T47D (cell line): Measurements from ENCODE around the gene URI1.
"Not testable (repeated sequence)": the region's sequence is repeated elsewhere in the genome, so short reads cannot be mapped to it uniquely, and the experiment has no call there.

Experiments
- DNase-seq, 2 experiments: peaks; one replicate each; pipeline versions ENCODE4 v3.0.0 to v3.0.0-alpha.2; 2011 to 2012; ENCODE audit warnings: low read depth in 1 of 2, low spot score in 1 of 2
- JUND ChIP-seq: IDR thresholded peaks from 2 replicates; pipeline ENCODE4 v1.6.1; 2012; ENCODE audit warnings: low read depth
- in situ Hi-C: cut with HindIII; loops from 2 replicates; pipeline ENCODE4 v1.10.0; 2016; ENCODE audit warnings: low sequenced_read_pairs, low pct_unique_long_range_greater_than_20kb

URI1 gene

DNA sequence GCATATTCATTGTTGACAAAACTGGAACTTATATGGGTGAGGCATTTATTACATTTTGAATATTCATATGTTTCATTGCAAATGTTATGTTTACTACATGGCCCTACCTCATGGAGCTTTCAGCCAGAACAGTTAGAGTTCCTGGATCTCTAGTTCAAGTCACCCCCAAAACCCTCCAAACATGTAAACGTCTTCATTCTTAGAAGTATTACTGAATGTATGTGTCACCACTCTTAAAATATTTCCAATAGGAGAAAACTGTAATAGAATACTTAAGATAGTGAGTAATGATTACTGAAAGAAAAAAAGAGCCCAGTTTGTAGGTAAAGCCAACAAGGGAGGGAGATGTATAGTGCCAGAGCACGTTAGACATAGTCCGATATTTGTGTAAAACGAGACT is 23.5 kb downstream of the URI1 start:
- no peak for DNase-seq
- in situ Hi-C loops = no loop called here
- TF ChIP-seq JUND = no peak

DNA sequence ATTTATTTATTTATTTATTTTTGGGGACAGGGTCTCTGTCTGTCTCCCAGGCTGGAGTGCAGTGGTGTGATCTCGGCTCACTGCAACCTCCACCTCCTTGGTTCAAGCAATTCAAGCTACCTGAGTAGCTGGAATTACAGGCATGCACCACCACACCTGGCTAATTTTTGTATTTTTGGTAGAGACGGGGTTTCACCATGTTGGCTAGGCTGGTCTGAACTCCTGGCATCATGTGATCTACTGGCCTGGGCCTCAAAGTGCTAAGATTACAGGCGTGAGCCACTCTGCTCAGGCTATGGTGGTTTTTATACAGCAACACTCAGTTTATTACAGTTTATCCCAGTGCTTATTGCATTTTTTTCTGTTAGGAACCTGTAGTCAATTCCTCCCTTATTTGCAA is 24.1 kb downstream of the URI1 start:
- in situ Hi-C loops, DNase-seq: not testable (repeated sequence)

DNA sequence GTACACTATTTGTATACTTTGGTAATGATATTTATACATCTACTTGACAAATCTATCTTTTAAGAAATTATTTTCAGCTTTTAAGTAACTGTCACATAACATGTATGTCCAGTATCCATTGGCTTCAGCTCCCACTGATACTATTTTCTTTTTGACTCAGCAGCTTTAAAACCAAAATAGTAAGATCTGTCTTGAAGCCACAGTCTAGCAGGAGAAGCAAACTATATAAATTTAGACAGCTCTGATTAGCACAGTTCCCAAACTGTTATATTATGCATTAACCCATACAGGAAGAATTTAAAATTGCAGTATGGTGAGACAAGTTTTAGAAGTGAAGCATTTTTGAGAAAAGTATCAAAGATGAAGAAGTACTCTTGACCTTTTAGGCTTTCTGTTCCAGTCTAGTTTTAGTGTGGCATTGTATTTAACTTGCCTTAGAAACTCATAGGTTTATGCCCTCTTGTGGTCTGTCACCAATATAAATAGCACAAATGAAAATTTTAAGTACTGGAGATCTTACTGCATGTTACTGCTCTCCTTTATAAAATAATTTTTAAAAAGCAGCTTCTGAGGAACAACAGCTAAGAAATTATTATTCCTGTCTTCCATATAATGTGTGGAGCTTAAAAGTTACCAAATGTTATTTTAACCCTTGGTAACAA is 24.7 kb downstream of the URI1 start:
- DNase-seq = peak in 1 of 2 experiments; percentile 29
- in situ Hi-C loops = no loop called here

DNA sequence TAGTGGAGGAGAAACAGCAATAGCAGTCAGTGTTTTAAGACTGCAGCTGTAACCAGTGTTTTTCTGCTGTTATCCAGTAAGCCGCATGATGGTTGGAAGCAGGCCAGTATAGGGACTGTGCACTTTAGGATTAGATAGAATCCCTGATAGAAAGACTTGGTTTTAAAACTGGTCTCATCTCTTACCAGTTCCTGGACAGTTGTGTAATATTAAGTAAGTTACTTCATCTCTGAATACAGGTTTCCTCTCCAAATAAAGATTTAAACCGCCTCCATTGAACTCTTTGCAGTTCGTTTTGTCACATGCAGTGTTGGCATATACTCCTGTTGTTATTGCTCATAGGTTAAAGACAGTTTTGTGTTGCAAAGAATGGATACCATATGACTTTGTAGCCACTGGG is 25.6 kb downstream of the URI1 start:
- in situ Hi-C loops = no loop called here
- DNase-seq = no peak
- TF ChIP-seq JUND = no peak

More for the DNA sequence above, 24.7 kb downstream of the URI1 start:
- TF ChIP-seq JUND = no peak

DNA sequence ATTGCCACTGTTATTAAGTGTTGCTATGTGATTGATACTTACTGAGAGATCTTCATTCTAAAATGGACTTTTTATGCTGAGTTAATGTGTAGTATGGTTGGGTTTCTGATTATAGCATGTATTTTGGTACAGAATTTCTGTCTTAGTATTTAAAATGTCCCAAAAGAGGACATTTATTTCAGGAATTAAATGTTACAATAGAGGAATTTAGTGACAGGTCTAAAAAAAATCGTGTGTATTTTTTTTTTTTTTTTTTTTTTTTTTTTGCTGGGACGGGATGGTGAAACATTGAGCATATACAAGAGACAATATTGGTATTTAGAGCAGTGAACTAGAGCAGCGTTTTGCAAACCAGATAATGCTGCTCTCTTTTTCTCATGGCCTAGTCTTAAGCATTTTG is 27.9 kb downstream of the URI1 start:
- in situ Hi-C loops = no loop called here
- no peak for TF ChIP-seq JUND
- DNase-seq = no peak

DNA sequence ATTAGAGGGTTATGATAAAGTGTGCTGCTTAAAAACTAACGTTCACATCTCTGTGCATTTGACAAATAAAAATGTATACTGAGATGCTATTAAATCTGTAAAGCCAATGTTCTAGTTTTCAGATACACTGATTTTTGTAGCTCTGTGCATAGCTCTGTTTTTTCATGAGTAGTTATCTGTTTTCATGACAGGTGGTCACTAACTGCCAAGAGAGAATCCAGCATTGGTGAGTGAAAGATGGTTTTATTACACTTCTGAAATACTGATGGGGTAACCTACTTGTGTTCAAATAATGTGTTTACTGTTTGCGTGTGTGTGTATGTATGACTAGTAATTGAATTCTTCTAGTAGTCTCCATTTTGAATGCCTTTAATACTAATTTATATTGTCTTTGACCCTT is 29.0 kb downstream of the URI1 start:
- TF ChIP-seq JUND = no peak
- DNase-seq = no peak
- in situ Hi-C loops = no loop called here

DNA sequence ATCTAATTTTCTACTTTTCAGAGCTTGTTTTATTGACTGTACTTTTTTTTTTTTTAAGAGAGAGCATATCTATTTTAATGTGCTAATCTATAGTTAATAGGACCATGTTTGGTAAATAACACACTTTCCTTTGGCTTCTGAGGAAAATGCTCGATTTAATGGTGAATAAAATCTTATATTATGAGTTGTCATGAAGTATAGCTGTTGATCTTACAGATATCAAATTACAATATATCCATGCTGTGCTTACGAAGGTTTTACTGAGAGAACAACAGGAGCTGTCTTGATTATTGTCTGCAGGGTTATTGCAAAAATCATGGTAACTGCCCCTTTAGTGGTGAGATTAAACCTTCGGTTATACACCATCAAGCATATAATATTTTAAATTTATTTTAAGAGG is 29.6 kb downstream of the URI1 start:
- in situ Hi-C loops = no loop called here
- no peak for DNase-seq
- no peak for TF ChIP-seq JUND

DNA sequence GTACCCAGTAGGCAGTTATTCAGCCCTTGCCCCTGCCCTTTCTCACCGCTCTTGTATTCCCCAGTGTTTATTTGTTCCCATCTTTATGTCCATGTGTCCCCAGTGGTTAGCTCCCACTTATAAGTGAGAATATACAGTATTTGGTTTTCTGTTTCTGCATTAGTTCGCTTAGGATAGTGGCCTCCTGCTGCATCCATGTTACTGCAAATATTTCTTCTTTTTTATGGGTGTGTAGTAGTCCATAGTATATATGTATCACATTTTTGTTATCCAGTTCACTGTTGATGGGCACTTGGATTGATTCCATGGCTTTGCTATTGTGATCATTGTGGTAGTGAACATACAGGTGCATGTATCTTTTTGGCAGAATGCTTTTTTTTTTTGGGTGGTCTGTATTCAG is 32.7 kb downstream of the URI1 start:
- in situ Hi-C loops = no loop called here
- TF ChIP-seq JUND = no peak
- DNase-seq = no peak

DNA sequence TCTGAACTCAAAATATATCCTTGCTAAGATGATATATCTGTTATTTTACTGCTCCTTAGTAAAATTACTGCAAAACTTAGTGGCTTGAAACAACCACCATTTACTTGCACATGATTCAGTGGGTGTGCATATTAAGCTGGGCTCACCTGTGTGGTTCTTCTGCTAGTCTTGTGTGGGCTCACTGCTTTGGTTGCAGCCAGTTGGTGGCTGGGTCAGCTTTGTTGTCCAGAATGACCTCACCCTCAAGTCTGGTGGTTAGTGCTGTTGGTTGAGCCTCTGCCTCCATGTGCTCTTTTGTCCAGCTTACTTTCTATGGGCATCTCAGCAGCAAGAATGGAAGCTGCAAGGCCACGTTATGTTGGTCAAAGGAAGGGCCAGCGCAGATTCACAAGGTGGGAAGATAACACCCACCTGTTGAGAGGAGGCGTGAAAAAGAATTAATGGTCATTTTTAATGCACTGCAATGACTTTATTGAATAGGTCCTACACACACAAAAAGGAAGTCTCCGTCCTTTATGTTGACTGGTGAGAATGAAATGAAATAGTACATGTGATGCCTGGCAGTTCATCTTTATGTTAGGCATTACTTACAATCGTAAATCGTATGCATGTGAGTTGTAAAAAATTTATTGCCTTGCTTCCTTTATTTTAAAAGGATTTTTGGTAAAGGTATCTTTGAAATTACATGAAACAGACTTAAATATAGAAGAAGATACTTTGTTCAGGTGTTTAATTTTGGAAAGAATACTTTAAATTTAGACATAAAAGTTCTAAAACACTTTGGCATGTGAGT is 34.3 kb downstream of the URI1 start:
- no peak for TF ChIP-seq JUND
- in situ Hi-C loops = no loop called here
- DNase-seq = no peak

DNA sequence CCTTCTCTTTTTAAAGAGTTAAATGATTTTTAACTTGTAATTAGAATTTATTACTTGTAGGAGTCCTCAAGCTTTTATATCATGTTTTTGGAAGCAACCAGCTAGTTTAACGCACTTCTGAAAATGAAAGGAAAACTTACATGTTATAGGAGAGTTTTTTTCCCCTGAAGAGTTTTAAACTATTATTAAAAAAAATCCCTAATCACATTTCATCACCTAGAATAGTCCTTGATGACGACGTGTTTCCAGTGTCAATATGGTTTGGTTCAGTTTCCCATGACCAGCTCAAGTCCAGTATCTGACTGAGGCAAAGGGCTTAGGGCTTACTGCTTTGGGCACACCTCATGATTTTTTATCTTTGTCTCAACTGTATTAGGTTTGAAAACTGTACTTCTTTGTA is 36.0 kb downstream of the URI1 start:
- in situ Hi-C loops = no loop called here
- no peak for TF ChIP-seq JUND
- DNase-seq = no peak

DNA sequence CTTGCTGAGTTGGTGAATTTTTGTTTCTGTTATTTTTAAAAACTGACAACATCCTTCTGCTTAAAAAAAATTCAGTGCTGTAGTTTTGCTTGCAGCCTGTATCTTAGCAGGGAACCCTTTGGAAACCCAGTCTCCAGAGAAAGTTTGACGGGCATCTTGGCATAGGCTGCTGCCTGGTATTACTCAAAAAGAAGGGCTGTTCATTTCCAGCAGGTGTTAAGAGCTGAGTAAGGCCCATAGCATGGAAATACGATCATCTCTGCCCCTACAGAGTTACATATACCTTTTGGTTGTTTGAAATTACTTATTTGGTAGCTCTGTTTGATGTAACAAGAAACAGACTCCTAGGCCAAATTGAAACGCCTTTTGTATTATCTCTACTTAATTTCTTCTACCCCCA is 41.5 kb downstream of the URI1 start:
- DNase-seq = no peak
- no peak for TF ChIP-seq JUND
- in situ Hi-C loops = no loop called here

DNA sequence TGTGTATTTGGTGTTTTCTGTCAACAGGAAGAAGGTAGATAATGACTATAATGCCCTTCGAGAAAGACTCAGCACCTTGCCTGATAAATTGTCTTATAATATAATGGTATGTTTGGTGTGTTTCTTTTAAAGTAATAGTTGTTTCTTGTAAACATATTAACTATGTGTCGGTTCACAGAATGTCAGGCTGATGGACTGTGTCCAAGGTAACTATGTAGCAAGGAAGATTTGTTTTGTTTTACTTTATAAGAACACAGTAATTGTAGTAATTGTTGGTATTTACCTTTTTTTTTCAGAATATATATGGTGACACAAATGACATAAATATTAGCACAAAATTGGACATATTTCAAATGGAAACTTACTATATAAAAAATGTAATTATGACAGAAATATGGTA is 43.2 kb downstream of the URI1 start:
- DNase-seq = no peak
- in situ Hi-C loops = no loop called here
- TF ChIP-seq JUND = no peak

DNA sequence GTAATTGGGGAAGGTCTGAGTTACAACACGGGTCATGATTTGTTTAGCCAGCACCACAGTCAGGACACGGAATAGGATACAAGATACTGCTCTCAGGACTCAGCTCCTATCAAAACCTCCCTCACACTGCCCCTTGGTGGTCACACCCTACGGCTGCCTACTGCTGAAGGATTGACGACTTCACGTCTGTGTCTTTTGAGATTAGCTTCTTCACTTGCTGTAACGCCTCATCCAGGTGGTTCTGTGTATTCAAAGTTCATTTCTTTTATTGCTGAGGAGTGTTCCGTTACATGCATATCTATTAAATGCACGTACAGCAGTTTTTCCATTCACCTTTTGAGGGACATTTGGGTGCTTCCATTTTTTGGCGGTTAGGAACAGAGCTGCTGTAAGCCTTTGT is 46.3 kb downstream of the URI1 start:
- in situ Hi-C loops = no loop called here
- TF ChIP-seq JUND = no peak
- no peak for DNase-seq
